IMR-90 (cell line): ENCODE data around the gene IGLL1. TPM values are rescaled to one million over a fixed set of nuclear protein-coding genes. Genes with fewer than 3 reads are reported as not detected.

Experiments
- ATAC-seq: fragments of 200-7000 bp; cut with Tn5 transposase; 2 replicates; pipeline ENCODE4 v1.9.1; 2020; ENCODE audit warnings: low read depth, mild to moderate bottlenecking, moderate library complexity
- BruUV-seq: library from RNA; stranded (reverse); fragments of 400-500 nt; replicated peaks from 2 replicates; lab custom pipeline; 2021; lab: Mats Ljungman, UMichigan
- CTCF ChIA-PET: fragments of 300-600 bp; formaldehyde crosslinking; extraction: SDS; loops from one replicate; lab custom pipeline; 2021; ENCODE audit warnings: antibody characterized with exemption; lab: Yijun Ruan, JAX
- POLR2A ChIA-PET: fragments of 300-600 bp; sonication (Branson Sonifier 250); formaldehyde crosslinking; loops from one replicate; lab custom pipeline; 2022; ENCODE audit warnings: antibody characterized with exemption; ENCODE audit not compliant: unreplicated experiment; lab: Charles Lee
- DNase-seq: peaks from one replicate; pipeline ENCODE4 v3.0.0; 2013
- H2AFZ ChIP-seq: replicated peaks from 2 replicates; pipeline ENCODE3; 2013; ENCODE audit warnings: low read length, mild to moderate bottlenecking; ENCODE audit not compliant: poor library complexity
- H2AK5ac ChIP-seq: 2 replicates; pipeline ENCODE4 v1.6.1; 2013; ENCODE audit warnings: low read depth, low read length, inconsistent platforms
- H2AK9ac ChIP-seq: replicated peaks from 2 replicates; pipeline ENCODE3; 2013; ENCODE audit warnings: mild to moderate bottlenecking, low read depth, low read length, moderate library complexity; ENCODE audit not compliant: poor library complexity
- H2BK120ac ChIP-seq: 2 replicates; pipeline ENCODE4 v1.6.1; 2013; ENCODE audit warnings: low read depth, low read length, inconsistent platforms
- H2BK15ac ChIP-seq: 3 replicates; pipeline ENCODE4 v1.6.1; 2013; ENCODE audit warnings: low read depth, low read length, inconsistent platforms
- H2BK20ac ChIP-seq: 2 replicates; pipeline ENCODE4 v1.6.1; 2013; ENCODE audit warnings: low read depth, mild to moderate bottlenecking, inconsistent platforms, low read length, moderate library complexity
- H2BK5ac ChIP-seq: 2 replicates; pipeline ENCODE4 v1.6.1; 2013; ENCODE audit warnings: mild to moderate bottlenecking, low read depth, low read length, inconsistent platforms; ENCODE audit not compliant: poor library complexity, severe bottlenecking
- H3K14ac ChIP-seq: replicated peaks from 2 replicates; pipeline ENCODE4 v1.6.1; 2013; ENCODE audit warnings: low read depth, low read length, inconsistent platforms
- H3K18ac ChIP-seq: 2 replicates; pipeline ENCODE4 v1.6.1; 2013; ENCODE audit warnings: low read depth, low read length, control low read depth
- H3K23ac ChIP-seq: 2 replicates; pipeline ENCODE4 v1.6.1; 2013; ENCODE audit warnings: low read depth, low read length, inconsistent platforms
- H3K27ac ChIP-seq: 2 replicates; pipeline ENCODE4 v1.5.1; 2013; ENCODE audit warnings: mild to moderate bottlenecking, control low read depth, low read length; ENCODE audit not compliant: insufficient read depth
- H3K27me3 ChIP-seq: 2 replicates; pipeline ENCODE4 v1.6.1; 2013; ENCODE audit warnings: low read length; ENCODE audit not compliant: control insufficient read depth, insufficient read depth
- H3K36me3 ChIP-seq: 2 replicates; pipeline ENCODE4 v1.6.1; 2013; ENCODE audit warnings: low read length, mixed read lengths; ENCODE audit not compliant: control insufficient read depth, insufficient read depth
- H3K4ac ChIP-seq: 2 replicates; pipeline ENCODE4 v1.6.1; 2013; ENCODE audit warnings: low read depth, low read length, inconsistent platforms
- H3K4me1 ChIP-seq: 2 replicates; pipeline ENCODE4 v1.6.1; 2013; ENCODE audit warnings: low read length, mixed read lengths; ENCODE audit not compliant: control insufficient read depth, insufficient read depth
- H3K4me2 ChIP-seq: 2 replicates; pipeline ENCODE4 v1.6.1; 2013; ENCODE audit warnings: low read depth, mild to moderate bottlenecking, control low read depth, low read length, moderate library complexity
- H3K4me3 ChIP-seq: 2 replicates; pipeline ENCODE4 v1.5.1; 2013; ENCODE audit warnings: low read depth, mild to moderate bottlenecking, control low read depth, low read length, moderate library complexity; ENCODE audit not compliant: insufficient read depth
- H3K56ac ChIP-seq: 2 replicates; pipeline ENCODE4 v1.6.1; 2013; ENCODE audit warnings: low read length, inconsistent platforms; ENCODE audit not compliant: insufficient read depth; ENCODE audit errors: extremely low read depth
- H3K79me1 ChIP-seq, 2 experiments: 2 replicates each; pipeline ENCODE4 v1.6.1; 2013; ENCODE audit warnings: low read length in 2 of 2, inconsistent platforms in 1 of 2, low read depth in 1 of 2
- H3K9ac ChIP-seq: 2 replicates; pipeline ENCODE4 v1.6.1; 2013; ENCODE audit warnings: low read depth, low read length, control low read depth
- H3K9me1 ChIP-seq: 2 replicates; pipeline ENCODE4 v1.6.1; 2013; ENCODE audit warnings: low read length, inconsistent platforms; ENCODE audit not compliant: insufficient read depth
- H3K9me3 ChIP-seq: 2 replicates; pipeline ENCODE4 v1.6.1; 2013; ENCODE audit warnings: low read length; ENCODE audit not compliant: control insufficient read depth, insufficient read depth
- H4K20me1 ChIP-seq: 2 replicates; pipeline ENCODE4 v1.6.1; 2013; ENCODE audit warnings: low read length, inconsistent platforms; ENCODE audit not compliant: insufficient read depth
- H4K5ac ChIP-seq: 2 replicates; pipeline ENCODE4 v1.6.1; 2013; ENCODE audit warnings: mild to moderate bottlenecking, low read depth, low read length, control low read depth
- H4K8ac ChIP-seq, 2 experiments: 2 replicates each; pipeline ENCODE4 v1.6.1; 2013; ENCODE audit warnings: low read depth in 2 of 2, low read length in 2 of 2, control low read depth in 1 of 2, inconsistent platforms in 1 of 2
- H4K91ac ChIP-seq: 2 replicates; pipeline ENCODE4 v1.6.1; 2013; ENCODE audit warnings: low read depth, low read length, inconsistent platforms; ENCODE audit not compliant: insufficient read depth
- CHD1 ChIP-seq: IDR thresholded peaks from 2 replicates; pipeline ENCODE4 v1.6.1; 2012; ENCODE audit warnings: low read depth, low read length, improper control_type of control experiment
- ELK1 ChIP-seq: fragments of 150-350 bp; IDR thresholded peaks from 2 replicates; pipeline ENCODE4 v1.6.1; 2016; ENCODE audit warnings: low read depth, mild to moderate bottlenecking, low read length, moderate library complexity, borderline replicate concordance
- MAFK ChIP-seq: IDR thresholded peaks from 2 replicates; pipeline ENCODE4 v1.6.1; 2012; ENCODE audit warnings: low read depth, low read length, improper control_type of control experiment
- MAZ ChIP-seq: IDR thresholded peaks from 2 replicates; pipeline ENCODE4 v1.6.1; 2012; ENCODE audit warnings: low read depth, mild to moderate bottlenecking, low read length, improper control_type of control experiment, moderate library complexity, borderline replicate concordance
- RCOR1 ChIP-seq: IDR thresholded peaks from 2 replicates; pipeline ENCODE4 v1.6.1; 2012; ENCODE audit warnings: mild to moderate bottlenecking, low read length, improper control_type of control experiment; ENCODE audit not compliant: insufficient replicate concordance
- SMC3 ChIP-seq: fragments of 150-350 bp; IDR thresholded peaks from 2 replicates; pipeline ENCODE4 v1.6.1; 2016; ENCODE audit warnings: low read depth, mild to moderate bottlenecking, antibody characterized with exemption, low read length, moderate library complexity
- USF2 ChIP-seq: fragments of 150-350 bp; IDR thresholded peaks from 2 replicates; pipeline ENCODE4 v1.6.1; 2017; ENCODE audit warnings: mild to moderate bottlenecking, antibody characterized with exemption, low read length, low read depth
- WGBS, 2 experiments: methylation state at CpG; one replicate each; pipeline versions ENCODE4 v1.1.5 to v1.1.7; 2013; ENCODE audit warnings: missing lambda C conversion rate in 2 of 2; ENCODE audit not compliant: insufficient read length in 1 of 2; ENCODE audit errors: extremely low coverage in 2 of 2; 5-methylcytosine and 5-hydroxymethylcytosine counted together
- dilution Hi-C: fragments of 300-500 bp; cut with HindIII; formaldehyde crosslinking; loops from one replicate; pipeline ENCODE4 v1.14.3; 2018; ENCODE audit warnings: low sequenced_read_pairs; ENCODE audit not compliant: unreplicated experiment
- in situ Hi-C: fragments of 300-500 bp; cut with MboI; formaldehyde crosslinking; loops from 3 replicates; pipeline ENCODE4 v1.14.3; 2019; ENCODE audit warnings: low sequenced_read_pairs, inconsistent platforms, mixed read lengths
- intact Hi-C: fragments of 100-400 bp; cut with micrococcal nuclease; formaldehyde crosslinking; loops from 2 replicates; pipeline ENCODE4 v1.10.0; 2022
- polyA plus RNA-seq, 3 experiments: library from polyadenylated mRNA; depleted of rRNA; stranded (reverse); fragments of >200 nt; gene quantifications; 2 replicates each; pipeline ENCODE4 v1.2.3, GENCODE V29; 2012; ENCODE audit warnings: low replicate concordance in 1 of 3
- total RNA-seq: library from RNA; depleted of rRNA; stranded (reverse); fragments of >200 nt; gene quantifications from 2 replicates; pipeline ENCODE4 v1.2.3, GENCODE V29; 2012

IGLL1 gene
- total and polyA plus RNA-seq, 2 of the 4 experiments (the other 2 are of a cell fraction): not detected

GRCh38 chr22:23580576-23581259 lies 628 bp upstream of the IGLL1 start:
- intact Hi-C loops: no loop called here
- no peak for ATAC-seq
- H4K91ac ChIP-seq: no peak overlapping the region
- H4K5ac ChIP-seq: no peak overlapping the region
- H2BK20ac ChIP-seq: no peak overlapping the region
- ChIA-PET POLR2A (interaction anchor here (0.5 kb wide), 1 partner anchor 259 kb away, joined by 5 read pairs; no protein-coding TSS in a partner anchor), CTCF (interaction anchor here (0.9 kb wide), 1 partner anchor 10 kb away, joined by 4 read pairs; no protein-coding TSS in a partner anchor)
- no peaks in the 10 kb centered on the region for H3K9me1 ChIP-seq
- no peaks in the 10 kb centered on the region for H3K4me1 ChIP-seq
- no peaks in the 10 kb centered on the region for H3K36me3 ChIP-seq
- no peak overlapping the region for H2BK15ac ChIP-seq
- WGBS, 2 experiments: no CpG with 5 or more reads among the region's 11 CpGs
- no peak overlapping the region for H3K23ac ChIP-seq
- no peak overlapping the region for H3K18ac ChIP-seq
- H2AFZ ChIP-seq: no peak overlapping the region
- H4K20me1 ChIP-seq: no peaks in the 10 kb centered on the region
- in situ Hi-C loops: no loop called here
- H3K9ac ChIP-seq: no peak overlapping the region
- H3K79me1 ChIP-seq: no peaks in the 10 kb centered on the region
- BruUV-seq: no TSS peak
- H3K14ac ChIP-seq: no peak overlapping the region
- no peak for TF ChIP-seq MAZ
- TF ChIP-seq RCOR1: no peak
- TF ChIP-seq USF2: no peak
- no peak for TF ChIP-seq MAFK
- no peak for TF ChIP-seq ELK1
- TF ChIP-seq SMC3: no peak
- TF ChIP-seq CHD1: no peak
- no peak overlapping the region for H3K56ac ChIP-seq
- no peak overlapping the region for H2BK120ac ChIP-seq
- DNase-seq: no peak
- H2BK5ac ChIP-seq: no peak overlapping the region
- no peak overlapping the region for H2AK5ac ChIP-seq
- no peak overlapping the region for H2AK9ac ChIP-seq
- peaks cover 20% of the 10 kb centered on the region; the same call in 1 of the 2 replicates for H3K27me3 ChIP-seq
- dilution Hi-C loops: no loop called here
- H3K27ac ChIP-seq: no peak overlapping the region
- no peaks in the 10 kb centered on the region for H3K9me3 ChIP-seq
- H3K4me3 ChIP-seq: no peak overlapping the region
- H3K4ac ChIP-seq: no peak overlapping the region
- H3K4me2 ChIP-seq: no peak overlapping the region
- no peak overlapping the region for H4K8ac ChIP-seq
